H1 (cell line): ENCODE measurements around the gene ZNF423. TPM values are rescaled to one million over a fixed set of nuclear protein-coding genes. Genes with fewer than 3 reads are reported as not detected.

Experiments used
- BRCA1 ChIP-seq: IDR thresholded peaks from 2 replicates; pipeline ENCODE4 v1.6.1; 2012; ENCODE audit warnings: low read depth, low read length, improper control_type of control experiment
- CEBPB ChIP-seq: IDR thresholded peaks from 2 replicates; pipeline ENCODE4 v1.6.1; 2012; ENCODE audit warnings: low read depth, low read length
- CTCF ChIP-seq, 3 experiments: IDR thresholded peaks; 1 replicate in 2 of 3; 2 replicates in 1 of 3; pipeline versions ENCODE4 v1.5.1 to v1.6.1; 2011; ENCODE audit warnings: low read length in 3 of 3, mild to moderate bottlenecking in 3 of 3, inconsistent platforms in 2 of 3, low read depth in 1 of 3, moderate library complexity in 1 of 3; ENCODE audit not compliant: insufficient read depth in 1 of 3; ENCODE audit errors: control extremely low read depth in 1 of 3
- KDM1A ChIP-seq: fragments of 200-600, 300-600 bp; sonication (generic); IDR thresholded peaks from 2 replicates; pipeline ENCODE4 v1.7.1; 2016; ENCODE audit warnings: mild to moderate bottlenecking, low read length, borderline replicate concordance
- MAFK ChIP-seq: IDR thresholded peaks from 2 replicates; pipeline ENCODE4 v1.6.1; 2012; ENCODE audit warnings: low read depth, mild to moderate bottlenecking, improper control_type of control experiment, low read length
- polyA plus RNA-seq, 7 experiments: library from polyadenylated mRNA; depleted of rRNA in 3 of 7; stranded (reverse) in 5 of 7; unstranded in 2 of 7; fragments of >200 nt in 5 of 7; fragments of 200-250 nt in 2 of 7; gene quantifications; 1 replicate in 5 of 7; 2 replicates in 1 of 7; 4 replicates in 1 of 7; pipeline versions ENCODE4 v1.2.1 to v1.2.3, GENCODE V29; 2011 to 2013; ENCODE audit warnings: missing spikeins in 2 of 7, mixed read lengths in 2 of 7
- total RNA-seq: library from RNA; stranded (reverse); fragmentation: NEBNext Ultra II Directional; extraction: Animal tissue kit (Norgen Biotek cat#: 25700); gene quantifications from 2 replicates; pipeline ENCODE4 v1.2.1, GENCODE V29; 2021

Gene ZNF423
- total and polyA plus RNA-seq, 2 of the 8 experiments (the other 6 are each of a cell fraction or from before 2014, with no cell fraction given): 38.2 to 52.3 TPM

- TF ChIP-seq CTCF (IDR thresholded peaks at IDR 0.05; ENCODE audit: control extremely low read depth in 1 of 3, insufficient read depth in 1 of 3, low read depth in 1 of 3, low read length in 3 of 3) (no peak), CEBPB (no peak), MAFK (no peak), BRCA1 (no peak), KDM1A (no peak)
Observed at GRCh38 chr16:49901711-49902110, 45.8 kb upstream of the ZNF423 start (continued).
